Body of pancreas (tissue), 4 donors: Measurements from ENCODE around the gene OPALIN.

ENCODE experiments used
- CTCF ChIP-seq, 7 experiments: fragments of 450-650 bp in 4 of 7; fragments of 200-600 bp in 3 of 7; sonication (generic) in 3 of 7; IDR thresholded peaks; one replicate each; pipeline ENCODE4 v1.5.1; 2016 to 2019; ENCODE audit warnings: antibody characterized with exemption in 7 of 7
- POLR2A ChIP-seq, 3 donors: fragments of 450-650 bp; IDR thresholded peaks; one replicate each; pipeline ENCODE4 v1.6.1; 2016; ENCODE audit warnings: antibody characterized with exemption in 3 of 3, mild to moderate bottlenecking in 2 of 3

GRCh38 chr10:96304230-96304629 is 54.6 kb downstream of the OPALIN start, which contains the start of gene DNTT:
- TF ChIP-seq CTCF (IDR thresholded peaks at IDR 0.05) = no peak
- TF ChIP-seq POLR2A (IDR thresholded peaks at IDR 0.05) = no peak
